ENCODE results near the gene PDCD6IP. TPM values are rescaled to one million over a fixed set of nuclear protein-coding genes. Genes with fewer than 3 reads are reported as not detected.
"Not testable (repeated sequence)": the region's sequence is repeated elsewhere in the genome, so short reads cannot be mapped to it uniquely, and the experiment has no call there.

PDCD6IP gene
- polyA plus RNA-seq, 3 donors = 88.8 to 100 (median 90.2) TPM

DNA sequence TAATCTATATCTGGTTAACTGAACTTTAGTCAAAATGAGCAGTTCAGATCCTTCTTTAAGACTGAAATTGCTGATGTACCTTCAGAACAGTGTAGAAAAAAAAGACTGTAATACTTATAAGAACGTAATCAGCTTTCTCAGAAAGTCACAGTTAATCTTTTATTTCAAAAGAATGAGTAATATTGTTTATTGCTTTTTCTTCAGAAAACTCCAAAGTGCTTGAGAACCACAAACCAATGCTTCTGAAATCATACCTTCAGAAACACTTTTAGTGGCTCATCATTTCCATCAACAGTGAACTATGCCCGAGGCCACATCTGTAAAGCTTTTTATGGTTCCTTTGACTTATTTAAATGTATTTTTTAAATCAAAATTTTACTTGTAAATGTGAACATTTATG is 47.1 kb upstream of the PDCD6IP start:
- intact Hi-C loops (cut with micrococcal nuclease) = no loop called here
- no peak for DNase-seq
- H4K20me1 ChIP-seq (ENCODE audit: insufficient read depth, low read length) = no peaks in the 10 kb centered on the region
- H3K79me2 ChIP-seq (ENCODE audit: insufficient read depth, low read length) = no peaks in the 10 kb centered on the region
- no peaks in the 10 kb centered on the region for H3K27me3 ChIP-seq (ENCODE audit: control insufficient read depth in 2 of 2, insufficient read depth in 2 of 2, low read length in 2 of 2)
- H3K9me3 Mint-ChIP-seq = peaks cover 8 to 22% (median 17%) of the 10 kb centered on the region in 7 donors
- peaks cover 48% of the 10 kb centered on the region for H3K4me1 Mint-ChIP-seq
- no peaks in the 10 kb centered on the region for H3K27me3 Mint-ChIP-seq (ENCODE audit: low read depth in 3 of 3)
- H3K4me3 ChIP-seq (replicated peaks in 1 of 3; ENCODE audit: low read depth in 2 of 3, low read length in 3 of 3) = no peak overlapping the region
- no peaks in the 10 kb centered on the region for H3K36me3 Mint-ChIP-seq
- WGBS (ENCODE audit: insufficient coverage) = no CpG with 5 or more reads among the region's 2 CpGs
- no peak overlapping the region for H3K27ac Mint-ChIP-seq
- peaks cover 13 to 17% of the 10 kb centered on the region in 2 donors for H3K9me3 ChIP-seq (replicated peaks in 1 of 2; ENCODE audit: control insufficient read depth in 1 of 2, insufficient read depth in 1 of 2, low read length in 2 of 2)
- no peak overlapping the region for H3K4me3 Mint-ChIP-seq
- H3K9ac ChIP-seq (ENCODE audit: insufficient read depth, low read length, poor library complexity, severe bottlenecking) = no peak overlapping the region
- peaks cover 45 to 50% of the 10 kb centered on the region in 2 donors for H3K4me1 ChIP-seq (ENCODE audit: control insufficient read depth in 1 of 2, insufficient read depth in 2 of 2, low read length in 2 of 2)
- H3K27ac ChIP-seq (ENCODE audit: low read depth in 1 of 2, low read length in 2 of 2) = no peak overlapping the region
- H3K36me3 ChIP-seq (replicated peaks in 1 of 2; ENCODE audit: control insufficient read depth in 1 of 2, insufficient read depth in 2 of 2, low read length in 2 of 2) = no peaks in the 10 kb centered on the region
- TF ChIP-seq, protein P1, sequence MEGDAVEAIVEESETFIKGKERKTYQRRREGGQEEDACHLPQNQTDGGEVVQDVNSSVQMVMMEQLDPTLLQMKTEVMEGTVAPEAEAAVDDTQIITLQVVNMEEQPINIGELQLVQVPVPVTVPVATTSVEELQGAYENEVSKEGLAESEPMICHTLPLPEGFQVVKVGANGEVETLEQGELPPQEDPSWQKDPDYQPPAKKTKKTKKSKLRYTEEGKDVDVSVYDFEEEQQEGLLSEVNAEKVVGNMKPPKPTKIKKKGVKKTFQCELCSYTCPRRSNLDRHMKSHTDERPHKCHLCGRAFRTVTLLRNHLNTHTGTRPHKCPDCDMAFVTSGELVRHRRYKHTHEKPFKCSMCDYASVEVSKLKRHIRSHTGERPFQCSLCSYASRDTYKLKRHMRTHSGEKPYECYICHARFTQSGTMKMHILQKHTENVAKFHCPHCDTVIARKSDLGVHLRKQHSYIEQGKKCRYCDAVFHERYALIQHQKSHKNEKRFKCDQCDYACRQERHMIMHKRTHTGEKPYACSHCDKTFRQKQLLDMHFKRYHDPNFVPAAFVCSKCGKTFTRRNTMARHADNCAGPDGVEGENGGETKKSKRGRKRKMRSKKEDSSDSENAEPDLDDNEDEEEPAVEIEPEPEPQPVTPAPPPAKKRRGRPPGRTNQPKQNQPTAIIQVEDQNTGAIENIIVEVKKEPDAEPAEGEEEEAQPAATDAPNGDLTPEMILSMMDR (IDR thresholded peaks at IDR 0.05) = no peak
- H2AFZ ChIP-seq (ENCODE audit: insufficient read depth, low read depth, low read length, poor library complexity, severe bottlenecking) = no peak overlapping the region
- H3K4me2 ChIP-seq (replicated peaks; ENCODE audit: extremely low read depth, low read length, poor library complexity, severe bottlenecking) = no peak overlapping the region

DNA sequence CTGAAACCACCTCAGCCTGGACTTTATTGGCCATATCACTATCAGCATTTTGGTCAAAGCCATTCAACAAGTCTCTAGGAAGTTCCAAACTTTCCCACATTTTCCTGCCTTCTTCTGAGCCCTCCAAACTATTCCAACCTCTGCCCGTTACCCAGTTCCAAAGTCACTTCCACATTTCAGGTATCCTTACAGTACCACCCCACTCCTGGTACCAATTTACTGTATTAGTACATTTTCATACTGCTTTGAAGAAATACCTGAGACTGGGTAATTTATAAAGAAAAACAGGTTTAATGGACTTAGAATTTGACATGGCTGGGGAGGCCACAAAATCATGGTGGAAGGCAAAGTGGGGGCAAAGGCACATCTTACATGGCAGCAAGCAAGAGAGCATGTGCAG is 44.0 kb upstream of the PDCD6IP start:
- H2AFZ ChIP-seq (ENCODE audit: insufficient read depth, low read depth, low read length, poor library complexity, severe bottlenecking); H3K9ac ChIP-seq (ENCODE audit: insufficient read depth, low read length, poor library complexity, severe bottlenecking); H3K79me2 ChIP-seq (ENCODE audit: insufficient read depth, low read length); H3K4me2 ChIP-seq (replicated peaks; ENCODE audit: extremely low read depth, low read length, poor library complexity, severe bottlenecking); H4K20me1 ChIP-seq (ENCODE audit: insufficient read depth, low read length); H3K36me3 Mint-ChIP-seq; H3K27me3 Mint-ChIP-seq (ENCODE audit: low read depth in 3 of 3); H3K4me3 ChIP-seq (replicated peaks in 1 of 3; ENCODE audit: low read depth in 2 of 3, low read length in 3 of 3); H3K4me3 Mint-ChIP-seq; H3K27me3 ChIP-seq (ENCODE audit: control insufficient read depth in 2 of 2, insufficient read depth in 2 of 2, low read length in 2 of 2); H3K27ac ChIP-seq (ENCODE audit: low read depth in 1 of 2, low read length in 2 of 2); H3K36me3 ChIP-seq (replicated peaks in 1 of 2; ENCODE audit: control insufficient read depth in 1 of 2, insufficient read depth in 2 of 2, low read length in 2 of 2); H3K27ac Mint-ChIP-seq; DNase-seq; intact Hi-C loops (cut with micrococcal nuclease): not testable (repeated sequence)
- no CpG with 5 or more reads among the region's 1 CpG for WGBS (ENCODE audit: insufficient coverage)
- peaks cover 9 to 22% (median 17%) of the 10 kb centered on the region in 7 donors for H3K9me3 Mint-ChIP-seq
- Histone ChIP-seq H3K4me1 (ENCODE audit: control insufficient read depth in 1 of 2, insufficient read depth in 2 of 2, low read length in 2 of 2) (peaks cover 14 to 19% of the 10 kb centered on the region in 2 donors), H3K9me3 (replicated peaks in 1 of 2; ENCODE audit: control insufficient read depth in 1 of 2, insufficient read depth in 1 of 2, low read length in 2 of 2) (peaks cover 13 to 17% of the 10 kb centered on the region in 2 donors)
- peaks cover 20% of the 10 kb centered on the region for H3K4me1 Mint-ChIP-seq

Measured in CD14-positive monocyte (primary cell).